ENCODE measurements around the gene NKAPD1. TPM values are rescaled to one million over a fixed set of nuclear protein-coding genes. Genes with fewer than 3 reads are reported as not detected.
A peak's percentile ranks its signal among the peaks of the same experiment; 100 is the strongest.

The NKAPD1 gene
- total and polyA plus RNA-seq, 2 of the 13 experiments (the other 11 are each of a cell fraction or from before 2014, with no cell fraction given), result 11.2 to 22.5 TPM

DNA sequence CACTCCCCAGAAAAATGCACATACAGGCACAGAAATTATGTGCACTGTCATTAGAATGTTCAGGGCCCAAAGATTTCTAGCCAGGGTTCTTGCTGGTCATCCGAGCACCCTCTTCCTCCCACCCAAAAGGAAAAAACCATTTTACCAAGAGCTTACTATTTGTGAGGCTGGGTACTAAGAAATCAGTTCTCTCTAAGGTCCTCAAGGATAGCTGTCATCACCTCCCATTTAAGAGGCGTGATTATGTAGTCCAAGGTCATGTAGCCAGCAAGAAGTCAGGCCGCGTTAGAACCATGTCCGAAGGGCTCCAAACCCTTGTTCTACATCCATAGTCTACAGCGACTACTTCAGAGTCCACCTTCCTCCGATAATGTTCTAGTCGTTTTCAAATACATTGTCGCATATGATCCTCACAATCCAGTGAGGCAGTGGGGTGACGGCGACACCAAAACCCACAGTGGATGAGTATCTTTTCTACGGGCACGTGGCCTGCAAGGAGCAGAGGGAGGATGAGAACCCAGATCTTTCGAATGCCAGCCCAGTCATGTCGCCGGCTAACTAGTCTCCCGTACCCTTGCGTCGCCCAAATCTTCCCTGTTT, 11.8 kb downstream of the NKAPD1 start (continued):
- TF ChIP-seq MAZ (IDR thresholded peaks at IDR 0.05; ENCODE audit: borderline replicate concordance, low read depth, low read length), result no peak
- TF ChIP-seq MAZ (CRISPR knock-in tag; IDR thresholded peaks at IDR 0.05; ENCODE audit: low read depth), result peak; percentile 16; the same call in 1 of the 2 replicates
- no peak for TF ChIP-seq GPN1 (CRISPR knock-in tag; IDR thresholded peaks at IDR 0.05; ENCODE audit: borderline replicate concordance)
- TF ChIP-seq TBX3 (IDR thresholded peaks at IDR 0.05; ENCODE audit: borderline replicate concordance), result no peak
- 0 out of 2 replicates have a peak, but pooled peaks have one; percentile 14 for TF ChIP-seq ZBED4 (CRISPR knock-in tag; IDR thresholded peaks at IDR 0.05; ENCODE audit: borderline replicate concordance)
- no peak for TF ChIP-seq ZEB1 (IDR thresholded peaks at IDR 0.05; ENCODE audit: insufficient replicate concordance, low read depth)
- TF ChIP-seq HIC2 (CRISPR knock-in tag; IDR thresholded peaks at IDR 0.05; ENCODE audit: low read depth), result no peak
- TF ChIP-seq USF2 (IDR thresholded peaks at IDR 0.05; ENCODE audit: low read depth, low read length), result 0 out of 2 replicates have a peak, but pooled peaks have one; percentile 6
- peak; percentile 50 for TF ChIP-seq USF2 (CRISPR knock-in tag; IDR thresholded peaks at IDR 0.05; ENCODE audit: borderline replicate concordance)
- TF ChIP-seq ZNF354B (CRISPR knock-in tag; IDR thresholded peaks at IDR 0.05), result no peak
- TF ChIP-seq FOXK2 (IDR thresholded peaks at IDR 0.05), result no peak
- TF ChIP-seq ZNF570 (CRISPR knock-in tag; IDR thresholded peaks at IDR 0.05; ENCODE audit: borderline replicate concordance), result no peak
- peak; percentile 37; the same call in 1 of the 2 replicates for TF ChIP-seq ZC3H4 (CRISPR knock-in tag; IDR thresholded peaks at IDR 0.05; ENCODE audit: borderline replicate concordance)
- no peak for TF ChIP-seq RXRB (CRISPR knock-in tag; IDR thresholded peaks at IDR 0.05; ENCODE audit: borderline replicate concordance)
- TF ChIP-seq MEIS1 (CRISPR knock-in tag; IDR thresholded peaks at IDR 0.05; ENCODE audit: borderline replicate concordance), result no peak
- TF ChIP-seq ZNF605 (CRISPR knock-in tag; IDR thresholded peaks at IDR 0.05), result 0 out of 2 replicates have a peak, but pooled peaks have one; percentile 22
- no peak for TF ChIP-seq SIX4 (CRISPR knock-in tag; IDR thresholded peaks at IDR 0.05)
- no peak for TF ChIP-seq ZNF761 (CRISPR knock-in tag; conservative IDR thresholded peaks at IDR 0.05)
- no peak for TF ChIP-seq MATR3 (CRISPR knock-in tag; IDR thresholded peaks at IDR 0.05)
- TF ChIP-seq ZNF143 (CRISPR knock-in tag; IDR thresholded peaks at IDR 0.05), result no peak
- TF ChIP-seq ZSCAN22 (CRISPR knock-in tag; IDR thresholded peaks at IDR 0.05), result no peak
